Fibroblast of villous mesenchyme (primary cell): ENCODE measurements around the gene SLC25A18. TPM values are rescaled to one million over a fixed set of nuclear protein-coding genes. Genes with fewer than 3 reads are reported as not detected.
"Not testable (repeated sequence)": the region's sequence is repeated elsewhere in the genome, so short reads cannot be mapped to it uniquely, and the experiment has no call there.

Experiments used
- DNase-seq: peaks from one replicate; pipeline ENCODE4 v3.0.0-alpha.2; 2010; ENCODE audit warnings: low read depth
- H3K4me3 ChIP-seq: 2 replicates; pipeline ENCODE4 v1.5.1; 2011; ENCODE audit warnings: low read depth, mild to moderate bottlenecking, low read length
- CTCF ChIP-seq: IDR thresholded peaks from 2 replicates; pipeline ENCODE4 v1.5.1; 2012; ENCODE audit warnings: low read depth, mild to moderate bottlenecking, low read length; ENCODE audit not compliant: insufficient read depth
- total RNA-seq: library from RNA; depleted of rRNA; stranded (reverse); fragments of >200 nt; gene quantifications from 2 replicates; pipeline ENCODE4 v1.2.3, GENCODE V29; 2012

SLC25A18 gene
- total RNA-seq, 1 donor = under 0.01 TPM

- no peak overlapping the region for H3K4me3 ChIP-seq
- no peak for DNase-seq
- TF ChIP-seq CTCF = no peak
These were observed 13.6 kb upstream of the SLC25A18 start for GRCh38 chr22:17549655-17550054.

GRCh38 chr22:17552737-17553136 is 10.6 kb upstream of the SLC25A18 start:
- TF ChIP-seq CTCF = no peak
- no peak for DNase-seq
- no peak overlapping the region for H3K4me3 ChIP-seq

- H3K4me3 ChIP-seq = no peak overlapping the region
- TF ChIP-seq CTCF = no peak
- DNase-seq = no peak
These were observed 8.5 kb upstream of the SLC25A18 start for GRCh38 chr22:17554814-17555213.

- no peak for TF ChIP-seq CTCF
- no peak for DNase-seq
- no peak overlapping the region for H3K4me3 ChIP-seq
These were observed 4.1 kb upstream of the SLC25A18 start for GRCh38 chr22:17559188-17559587.

- DNase-seq = peak; percentile 84
- no peak for TF ChIP-seq CTCF
- H3K4me3 ChIP-seq = no peak overlapping the region
These were observed 666 bp downstream of the SLC25A18 start for GRCh38 chr22:17563936-17564391.

- DNase-seq, H3K4me3 ChIP-seq: not testable (repeated sequence)
These were observed 2.9 kb downstream of the SLC25A18 start for GRCh38 chr22:17566016-17566687.

GRCh38 chr22:17566776-17567175 is 3.5 kb downstream of the SLC25A18 start:
- TF ChIP-seq CTCF = no peak
- H3K4me3 ChIP-seq = no peak overlapping the region
- DNase-seq = no peak
